Neural progenitor cell (in vitro differentiated cells): ENCODE measurements around the gene ZNF189.

Experiments used
- CTCF ChIP-seq: fragments of 200-600 bp; sonication (generic); IDR thresholded peaks from 2 replicates; pipeline ENCODE4 v1.5.1; 2017; ENCODE audit warnings: antibody characterized with exemption, mild to moderate bottlenecking
- EZH2 ChIP-seq: fragments of 200-600 bp; sonication (generic); IDR thresholded peaks from 2 replicates; pipeline ENCODE4 v1.6.1; 2017; ENCODE audit warnings: antibody characterized with exemption, mild to moderate bottlenecking, moderate library complexity
- EZH2phosphoT487 ChIP-seq: fragments of 200-600 bp; sonication (generic); IDR thresholded peaks from 2 replicates; pipeline ENCODE4 v1.6.1; 2017; ENCODE audit warnings: antibody characterized with exemption

DNA sequence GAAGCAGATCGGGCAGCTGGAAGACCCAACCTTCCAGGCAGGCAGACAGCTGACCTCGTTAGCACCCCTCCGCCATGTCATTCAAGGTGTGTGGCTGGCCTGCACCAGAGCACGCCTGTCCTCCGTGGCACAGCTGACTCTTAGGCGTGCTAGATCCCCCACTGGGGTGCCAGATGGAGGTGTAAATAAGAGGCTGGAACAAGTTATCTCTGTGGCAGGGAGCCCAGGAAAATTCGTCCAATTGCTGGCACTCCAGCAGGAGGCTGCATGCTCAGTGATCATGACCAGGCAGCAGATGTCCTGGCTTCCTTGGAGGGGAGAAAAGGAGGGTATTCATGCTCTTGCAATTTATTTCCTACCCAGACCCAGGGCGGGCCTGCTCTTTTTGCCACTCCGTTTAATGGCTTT, 44.7 kb downstream of the ZNF189 start:
- no peak for TF ChIP-seq CTCF
- TF ChIP-seq EZH2 = no peak
- TF ChIP-seq EZH2phosphoT487 = no peak
